Hepatocyte (in vitro differentiated cells): ENCODE data around the gene DPYD. TPM values are rescaled to one million over a fixed set of nuclear protein-coding genes. Genes with fewer than 3 reads are reported as not detected.

Experiments used
- DNase-seq: peaks from one replicate; pipeline ENCODE4 v3.0.0-alpha.2; 2016; ENCODE audit warnings: low spot score
- H2AFZ ChIP-seq: fragments of 200-600 bp; sonication (generic); 2 replicates; pipeline ENCODE4 v1.6.0; 2016; ENCODE audit warnings: antibody characterized with exemption, mild to moderate bottlenecking
- H3K27ac ChIP-seq: fragments of 200-600 bp; sonication (generic); 2 replicates; pipeline ENCODE4 v1.5.1; 2016; ENCODE audit warnings: mild to moderate bottlenecking
- H3K27me3 ChIP-seq: fragments of 200-600 bp; sonication (generic); 2 replicates; pipeline ENCODE4 v1.6.1; 2016
- H3K36me3 ChIP-seq: fragments of 200-600 bp; sonication (generic); replicated peaks from 2 replicates; pipeline ENCODE4 v1.5.1; 2016; ENCODE audit warnings: low read depth; ENCODE audit not compliant: insufficient read depth
- H3K4me1 ChIP-seq: fragments of 200-600 bp; sonication (generic); 2 replicates; pipeline ENCODE4 v1.5.1; 2016; ENCODE audit warnings: mild to moderate bottlenecking, moderate library complexity; ENCODE audit not compliant: insufficient read depth
- H3K4me2 ChIP-seq: fragments of 200-600 bp; sonication (generic); 2 replicates; pipeline ENCODE4 v1.6.0; 2016
- H3K4me3 ChIP-seq: fragments of 200-600 bp; sonication (generic); 2 replicates; pipeline ENCODE4 v1.5.1; 2016; ENCODE audit warnings: mild to moderate bottlenecking
- H3K79me2 ChIP-seq: fragments of 200-600 bp; sonication (generic); 2 replicates; pipeline ENCODE4 v1.6.0; 2017; ENCODE audit warnings: mild to moderate bottlenecking
- H3K9me2 ChIP-seq: fragments of 200-600 bp; sonication (generic); replicated peaks from 2 replicates; pipeline ENCODE4 v1.6.0; 2017; ENCODE audit warnings: mild to moderate bottlenecking; ENCODE audit not compliant: insufficient read depth
- H3K9me3 ChIP-seq: fragments of 200-600 bp; sonication (generic); 2 replicates; pipeline ENCODE4 v1.5.1; 2016; ENCODE audit warnings: low read depth, mild to moderate bottlenecking
- H4K20me1 ChIP-seq: fragments of 200-600 bp; sonication (generic); 2 replicates; pipeline ENCODE4 v1.6.0; 2016; ENCODE audit warnings: mild to moderate bottlenecking; ENCODE audit not compliant: insufficient read depth, poor library complexity, severe bottlenecking
- EZH2 ChIP-seq: fragments of 200-600 bp; sonication (generic); IDR thresholded peaks from 2 replicates; pipeline ENCODE4 v1.6.1; 2016; ENCODE audit warnings: antibody characterized with exemption, mild to moderate bottlenecking, borderline replicate concordance
- EZH2phosphoT487 ChIP-seq: fragments of 200-600 bp; sonication (generic); IDR thresholded peaks from one replicate; pipeline ENCODE4 v1.6.1; 2018; ENCODE audit warnings: antibody characterized with exemption, mild to moderate bottlenecking, low read depth, moderate library complexity; ENCODE audit not compliant: unreplicated experiment, severe bottlenecking
- WGBS: methylation state at CpG from one replicate; pipeline ENCODE4 v1.1.6; 2016; ENCODE audit warnings: low lambda C conversion rate; ENCODE audit errors: missing lambda C conversion rate; 5-methylcytosine and 5-hydroxymethylcytosine counted together
- polyA plus RNA-seq: library from polyadenylated mRNA; unstranded; fragments of >200 nt; fragmentation: Nextera tagmentation; extraction: Ambion mirVana; gene quantifications from 2 replicates; pipeline ENCODE4 v1.2.1, GENCODE V29; 2016
- total RNA-seq: library from RNA; depleted of rRNA; stranded (reverse); fragments of >200 nt; gene quantifications from 2 replicates; pipeline ENCODE4 v1.2.3, GENCODE V29; 2014
- TF ChIP-seq, protein P1 (sequence below): fragments of 200-600 bp; sonication (generic); IDR thresholded peaks from 2 replicates; pipeline ENCODE4 v1.5.1; 2016; ENCODE audit warnings: antibody characterized with exemption, mild to moderate bottlenecking; ENCODE audit not compliant: poor library complexity

The DPYD gene
- total and polyA plus RNA-seq, 2 experiments from 2014 or later, result 7.5 to 21.8 TPM

DNA sequence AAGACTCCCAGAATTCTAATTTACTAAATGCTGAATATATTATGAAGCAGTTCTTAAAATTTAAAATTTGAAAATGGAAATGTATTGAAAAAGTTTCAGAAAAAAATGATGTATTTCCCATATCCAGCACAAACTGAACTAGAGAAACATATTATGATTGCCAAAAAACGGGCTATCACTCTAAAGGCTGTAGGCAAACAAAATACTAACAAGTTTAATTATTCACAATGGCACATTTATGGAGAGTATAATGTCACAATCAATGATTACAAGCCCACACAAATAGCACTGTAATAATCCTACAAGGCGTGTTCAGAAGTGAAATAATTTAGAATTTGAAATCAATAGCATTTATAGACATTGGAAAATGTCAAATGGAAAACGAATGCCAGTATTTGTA, 667.9 kb downstream of the DPYD start:
- H2AFZ ChIP-seq, result no peak overlapping the region
- no peak for DNase-seq
- H3K27me3 ChIP-seq, result no peaks in the 10 kb centered on the region
- no peaks in the 10 kb centered on the region for H3K9me3 ChIP-seq
- no peak overlapping the region for H3K27ac ChIP-seq
- no peaks in the 10 kb centered on the region for H3K36me3 ChIP-seq
- no peak for TF ChIP-seq EZH2phosphoT487
- TF ChIP-seq, protein P1, sequence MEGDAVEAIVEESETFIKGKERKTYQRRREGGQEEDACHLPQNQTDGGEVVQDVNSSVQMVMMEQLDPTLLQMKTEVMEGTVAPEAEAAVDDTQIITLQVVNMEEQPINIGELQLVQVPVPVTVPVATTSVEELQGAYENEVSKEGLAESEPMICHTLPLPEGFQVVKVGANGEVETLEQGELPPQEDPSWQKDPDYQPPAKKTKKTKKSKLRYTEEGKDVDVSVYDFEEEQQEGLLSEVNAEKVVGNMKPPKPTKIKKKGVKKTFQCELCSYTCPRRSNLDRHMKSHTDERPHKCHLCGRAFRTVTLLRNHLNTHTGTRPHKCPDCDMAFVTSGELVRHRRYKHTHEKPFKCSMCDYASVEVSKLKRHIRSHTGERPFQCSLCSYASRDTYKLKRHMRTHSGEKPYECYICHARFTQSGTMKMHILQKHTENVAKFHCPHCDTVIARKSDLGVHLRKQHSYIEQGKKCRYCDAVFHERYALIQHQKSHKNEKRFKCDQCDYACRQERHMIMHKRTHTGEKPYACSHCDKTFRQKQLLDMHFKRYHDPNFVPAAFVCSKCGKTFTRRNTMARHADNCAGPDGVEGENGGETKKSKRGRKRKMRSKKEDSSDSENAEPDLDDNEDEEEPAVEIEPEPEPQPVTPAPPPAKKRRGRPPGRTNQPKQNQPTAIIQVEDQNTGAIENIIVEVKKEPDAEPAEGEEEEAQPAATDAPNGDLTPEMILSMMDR, result no peak
- no peak for TF ChIP-seq EZH2
- H3K4me1 ChIP-seq, result no peaks in the 10 kb centered on the region
- no peaks in the 10 kb centered on the region for H3K9me2 ChIP-seq
- WGBS, result 73% methylated on average over 3 of the region's 3 CpGs
- H3K79me2 ChIP-seq, result no peaks in the 10 kb centered on the region
- no peaks in the 10 kb centered on the region for H4K20me1 ChIP-seq
- no peak overlapping the region for H3K4me3 ChIP-seq
- no peak overlapping the region for H3K4me2 ChIP-seq

- no peaks in the 10 kb centered on the region for H3K79me2 ChIP-seq
- H2AFZ ChIP-seq, result no peak overlapping the region
- no peaks in the 10 kb centered on the region for H3K9me2 ChIP-seq
- H3K36me3 ChIP-seq, result no peaks in the 10 kb centered on the region
- H4K20me1 ChIP-seq, result no peaks in the 10 kb centered on the region
- no peaks in the 10 kb centered on the region for H3K27me3 ChIP-seq
- WGBS, result 48% methylated on average over 1 of the region's 1 CpG
- no peak overlapping the region for H3K4me2 ChIP-seq
- no peaks in the 10 kb centered on the region for H3K9me3 ChIP-seq
- DNase-seq, result no peak
- no peak overlapping the region for H3K4me3 ChIP-seq
- no peaks in the 10 kb centered on the region for H3K4me1 ChIP-seq
- H3K27ac ChIP-seq, result no peak overlapping the region
- TF ChIP-seq EZH2phosphoT487, result no peak
- TF ChIP-seq, protein P1, result no peak
- TF ChIP-seq EZH2, result no peak
These were observed 668.8 kb downstream of the DPYD start for GRCh38 chr1:97252076-97252475.

GRCh38 chr1:97247196-97247595, 673.6 kb downstream of the DPYD start:
- Histone ChIP-seq H3K27me3 (no peaks in the 10 kb centered on the region), H3K4me3 (no peak overlapping the region), H3K9me2 (no peaks in the 10 kb centered on the region), H3K9me3 (no peaks in the 10 kb centered on the region), H3K27ac (no peak overlapping the region), H4K20me1 (no peaks in the 10 kb centered on the region), H3K79me2 (no peaks in the 10 kb centered on the region), H3K4me2 (no peak overlapping the region), H3K4me1 (no peaks in the 10 kb centered on the region), H3K36me3 (no peaks in the 10 kb centered on the region), H2AFZ (no peak overlapping the region)
- TF ChIP-seq, protein P1, result no peak
- TF ChIP-seq EZH2phosphoT487, result no peak
- TF ChIP-seq EZH2, result no peak
- no peak for DNase-seq

DNA sequence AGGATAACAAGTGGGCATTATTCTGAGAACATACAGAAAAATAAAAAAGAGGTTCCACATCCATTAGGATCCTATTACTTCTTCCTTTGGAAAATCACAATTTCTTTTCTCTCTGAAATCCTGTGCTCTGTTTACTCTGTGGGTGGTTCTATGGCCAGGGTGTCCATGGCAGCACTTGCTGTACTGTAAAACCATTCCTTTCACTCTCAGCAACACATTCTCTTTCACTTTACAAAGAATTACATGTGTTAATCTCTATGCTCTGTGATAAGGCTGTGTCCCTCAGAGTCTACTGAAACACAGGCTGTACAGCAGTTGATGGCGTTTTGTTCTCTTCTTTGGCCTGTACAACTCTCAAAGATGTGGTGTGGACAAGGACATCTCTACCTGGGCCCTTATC, 675.2 kb downstream of the DPYD start:
- 4% methylated on average over 1 of the region's 1 CpG for WGBS
- TF ChIP-seq EZH2phosphoT487 (no peak), EZH2 (no peak)
- TF ChIP-seq, protein P1, result no peak
- no peaks in the 10 kb centered on the region for H3K79me2 ChIP-seq
- no peaks in the 10 kb centered on the region for H4K20me1 ChIP-seq
- H3K27me3 ChIP-seq, result no peaks in the 10 kb centered on the region
- peak; percentile 8 for DNase-seq
- no peak overlapping the region for H2AFZ ChIP-seq
- H3K9me2 ChIP-seq, result no peaks in the 10 kb centered on the region
- H3K4me1 ChIP-seq, result no peaks in the 10 kb centered on the region
- H3K4me3 ChIP-seq, result no peak overlapping the region
- no peaks in the 10 kb centered on the region for H3K36me3 ChIP-seq
- H3K9me3 ChIP-seq, result no peaks in the 10 kb centered on the region
- no peak overlapping the region for H3K27ac ChIP-seq
- no peak overlapping the region for H3K4me2 ChIP-seq
